GM18508 (cell line): ENCODE measurements around the gene UGT1A9.

ENCODE experiments used
- ATAC-seq: cut with Tn5 transposase; IDR thresholded peaks from one replicate; pipeline ENCODE4 v1.9.1; 2021; ENCODE audit warnings: moderate number of reproducible peaks; ENCODE audit not compliant: insufficient read depth, unreplicated experiment

Gene UGT1A9

GRCh38 chr2:233813236-233814055 is 141.7 kb downstream of the UGT1A9 start:
- ATAC-seq, result no peak

- ATAC-seq, result no peak
Measured at GRCh38 chr2:233814056-233814835, 142.5 kb downstream of the UGT1A9 start.

DNA sequence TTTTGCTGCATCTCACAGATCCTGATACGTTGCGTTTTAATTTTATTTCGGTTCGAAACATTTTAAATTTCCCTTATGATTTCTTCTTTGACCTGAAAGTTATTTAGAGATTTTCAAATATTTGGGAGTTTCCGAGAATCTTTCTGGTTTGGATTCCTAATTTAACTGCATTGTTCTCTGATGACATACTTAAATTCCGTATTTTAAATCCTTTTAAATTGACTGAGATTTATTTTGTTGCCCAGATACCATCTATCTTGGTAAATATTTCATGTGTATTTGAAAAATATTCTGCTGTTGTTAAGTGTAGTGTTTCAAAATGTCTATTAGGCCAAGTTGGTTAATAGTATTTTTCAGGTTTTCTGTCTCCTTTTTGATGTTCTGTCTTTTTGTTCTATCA is 144.2 kb downstream of the UGT1A9 start:
- no peak for ATAC-seq

GRCh38 chr2:233816334-233816733 is 144.6 kb downstream of the UGT1A9 start:
- no peak for ATAC-seq

DNA sequence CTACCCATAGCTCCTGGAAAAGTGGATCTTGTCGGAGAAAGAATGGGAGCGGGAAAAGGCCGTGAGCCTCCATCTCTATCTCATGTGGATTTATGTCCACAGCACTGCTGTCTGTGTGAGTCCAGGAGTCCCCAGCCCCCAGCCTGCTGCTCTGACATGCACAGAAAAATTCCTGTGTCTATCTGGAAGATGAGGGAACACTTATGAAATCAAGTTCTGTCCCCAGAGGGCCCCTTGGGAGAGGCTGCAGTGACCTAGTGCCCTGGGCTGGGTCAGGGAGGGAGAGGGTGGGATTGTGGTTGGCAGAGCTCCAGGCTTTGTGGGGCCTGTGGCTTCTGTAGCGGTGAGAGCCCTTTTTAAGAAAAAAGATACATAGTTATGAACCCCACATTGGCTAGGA is 145.1 kb downstream of the UGT1A9 start:
- no peak for ATAC-seq

- ATAC-seq, result no peak
Measured at GRCh38 chr2:233817361-233817911, 145.7 kb downstream of the UGT1A9 start.

DNA sequence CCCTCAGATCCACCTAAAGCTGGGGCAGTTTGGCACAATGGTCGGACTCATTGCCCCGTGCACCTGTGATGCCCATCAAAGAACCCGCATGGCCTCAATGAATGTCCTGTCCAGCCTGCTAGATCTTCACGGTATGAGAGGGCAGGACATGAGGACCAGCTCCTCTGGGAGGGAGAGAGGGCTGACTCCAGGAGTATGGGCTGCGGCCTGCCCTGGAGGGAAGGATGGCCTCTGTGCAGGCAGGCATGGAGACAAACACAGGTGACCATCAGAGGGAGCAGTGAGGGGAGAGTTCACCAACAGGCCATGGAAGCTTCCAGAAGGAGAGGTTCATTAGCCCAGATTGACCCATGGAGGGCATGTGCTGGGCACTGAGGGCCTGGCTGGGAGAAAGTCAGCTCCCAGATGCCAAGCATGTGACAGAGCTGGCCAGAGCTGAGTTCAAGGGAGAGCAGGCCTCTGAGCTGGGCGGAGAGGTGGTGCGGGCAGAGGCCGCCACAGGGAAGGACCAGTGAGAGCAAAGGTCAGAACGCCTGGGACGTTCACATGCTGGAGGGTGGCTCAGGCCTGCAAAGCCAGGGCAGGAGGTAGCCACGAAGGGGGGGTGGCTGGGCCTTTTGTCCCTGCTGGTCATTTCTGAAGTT is 146.4 kb downstream of the UGT1A9 start:
- no peak for ATAC-seq

GRCh38 chr2:233818639-233819621 is 147.2 kb downstream of the UGT1A9 start:
- ATAC-seq, result no peak

- no peak for ATAC-seq
Measured at GRCh38 chr2:233819884-233820773, 148.4 kb downstream of the UGT1A9 start.

DNA sequence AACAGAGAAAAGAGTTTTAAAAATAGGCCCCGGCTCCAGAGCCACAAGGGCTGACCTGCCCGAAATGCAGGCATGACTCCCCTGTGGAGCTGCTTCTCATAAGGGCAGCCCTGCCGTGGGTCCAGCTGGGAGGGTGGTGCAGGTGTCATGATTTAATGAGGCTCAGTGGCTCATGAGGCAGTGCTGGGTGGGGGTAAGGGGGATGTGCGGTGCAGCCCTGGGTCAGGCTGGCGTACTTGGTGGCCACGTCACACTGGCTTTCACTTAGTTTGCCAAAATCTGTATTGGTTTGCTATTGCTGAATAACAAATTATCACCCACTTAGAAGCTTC is 149.0 kb downstream of the UGT1A9 start:
- no peak for ATAC-seq

GRCh38 chr2:233821196-233821595 is 149.5 kb downstream of the UGT1A9 start:
- no peak for ATAC-seq

DNA sequence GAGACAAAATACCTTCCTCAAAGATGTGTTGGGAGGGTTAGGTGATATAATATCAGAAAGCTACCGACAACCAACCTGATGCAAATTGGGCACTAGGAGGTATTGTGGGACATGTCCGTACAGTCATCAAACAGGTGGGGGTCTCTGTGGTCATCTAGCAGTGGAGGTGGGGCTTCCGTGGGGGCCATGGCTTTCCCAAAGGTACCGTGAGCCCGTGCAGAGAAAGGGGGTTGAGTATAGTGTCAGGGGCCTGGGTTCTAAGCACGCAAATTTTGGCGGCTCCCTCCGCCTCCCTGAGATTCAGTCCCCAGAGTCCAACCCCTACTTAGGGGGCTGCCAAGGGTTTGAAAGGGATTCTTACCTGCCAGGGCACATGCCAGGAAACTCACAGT is 150.0 kb downstream of the UGT1A9 start:
- no peak for ATAC-seq

DNA sequence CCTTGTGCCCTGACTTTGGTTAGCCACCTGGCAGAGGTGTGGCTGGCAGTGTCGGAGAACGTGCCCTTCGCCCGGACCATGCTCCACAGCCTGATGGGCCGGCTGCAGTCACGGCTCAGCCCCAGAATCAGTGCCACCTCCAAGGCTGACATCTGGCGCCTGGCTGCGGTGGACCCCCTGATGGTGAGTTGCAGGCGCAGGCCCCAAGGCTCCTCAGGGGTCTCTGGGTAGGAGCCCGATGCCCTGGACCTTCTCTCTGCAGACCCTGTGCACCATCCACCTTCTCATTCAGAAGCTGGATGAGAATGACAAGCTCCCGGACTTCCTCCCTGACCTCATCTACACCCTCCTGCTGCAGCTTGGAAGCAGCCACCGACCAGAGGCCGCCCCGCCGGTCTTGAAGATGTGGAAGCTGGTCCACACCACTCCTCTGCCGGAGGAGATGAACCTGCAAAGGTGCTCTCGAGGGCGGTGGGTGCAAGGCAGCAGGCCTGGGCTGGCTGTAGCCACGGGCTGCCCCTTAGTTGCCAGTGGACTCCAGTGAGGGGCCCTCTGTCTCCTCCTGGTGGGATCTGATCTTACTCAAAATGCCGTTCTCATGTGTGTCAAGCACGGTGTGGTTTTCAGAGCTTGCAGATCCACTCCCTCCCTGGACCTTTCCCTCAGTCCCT is 150.5 kb downstream of the UGT1A9 start:
- ATAC-seq, result no peak
